Keratinocyte (primary cell): ENCODE data around the gene NINJ1. TPM values are rescaled to one million over a fixed set of nuclear protein-coding genes. Genes with fewer than 3 reads are reported as not detected.

Experiments used
- DNase-seq: peaks from one replicate; pipeline ENCODE4 v3.0.0-alpha.2; 2011; ENCODE audit warnings: low read depth, missing footprints, low spot score
- FAIRE-seq: peaks from 2 replicates; lab custom pipeline; 2011; peaks lifted over from hg19 to GRCh38; lab: Jason Lieb, UNC
- H2AFZ ChIP-seq: 2 replicates; pipeline ENCODE4 v1.6.0; 2012; ENCODE audit warnings: low read length, control low read depth, inconsistent platforms; ENCODE audit not compliant: control insufficient read depth
- H3K27ac ChIP-seq: 2 replicates; pipeline ENCODE4 v1.5.1; 2011; ENCODE audit warnings: low read length; ENCODE audit not compliant: control insufficient read depth, insufficient read depth
- H3K27me3 ChIP-seq: 3 replicates; pipeline ENCODE4 v1.6.0; 2011; ENCODE audit warnings: low read length; ENCODE audit not compliant: control insufficient read depth, insufficient read depth; ENCODE audit errors: extremely low read depth
- H3K36me3 ChIP-seq, 2 experiments: 2 replicates in 1 of 2; 3 replicates in 1 of 2; pipeline ENCODE4 v1.5.1; 2011; ENCODE audit warnings: low read length in 2 of 2, mild to moderate bottlenecking in 1 of 2; ENCODE audit not compliant: control insufficient read depth in 2 of 2, insufficient read depth in 2 of 2; ENCODE audit errors: extremely low read depth in 1 of 2
- H3K4me1 ChIP-seq: 3 replicates; pipeline ENCODE4 v1.5.1; 2011; ENCODE audit warnings: low read length; ENCODE audit not compliant: control insufficient read depth, insufficient read depth; ENCODE audit errors: extremely low read depth
- H3K4me2 ChIP-seq: 3 replicates; pipeline ENCODE4 v1.6.0; 2011; ENCODE audit warnings: low read depth, low read length; ENCODE audit not compliant: control insufficient read depth, insufficient read depth; ENCODE audit errors: extremely low read depth
- H3K4me3 ChIP-seq, 3 experiments: fragments of 200-600 bp in 1 of 3; sonication (generic) in 1 of 3; 2 replicates in 2 of 3; 3 replicates in 1 of 3; pipeline ENCODE4 v1.5.1; 2011 to 2016; ENCODE audit warnings: low read length in 3 of 3, mild to moderate bottlenecking in 3 of 3, control low read depth in 2 of 3, inconsistent platforms in 1 of 3, low read depth in 1 of 3, mixed read lengths in 1 of 3, mixed run types in 1 of 3, moderate library complexity in 1 of 3; ENCODE audit not compliant: control insufficient read depth in 2 of 3, insufficient read depth in 2 of 3; ENCODE audit errors: extremely low read depth in 1 of 3
- H3K79me2 ChIP-seq: 2 replicates; pipeline ENCODE4 v1.6.0; 2012; ENCODE audit warnings: low read length; ENCODE audit not compliant: control insufficient read depth, insufficient read depth
- H3K9ac ChIP-seq: 3 replicates; pipeline ENCODE4 v1.6.0; 2011; ENCODE audit warnings: low read length; ENCODE audit not compliant: control insufficient read depth, insufficient read depth; ENCODE audit errors: extremely low read depth
- H3K9me1 ChIP-seq: 3 replicates; pipeline ENCODE4 v1.6.0; 2011; ENCODE audit warnings: low read length; ENCODE audit not compliant: control insufficient read depth, insufficient read depth; ENCODE audit errors: extremely low read depth
- H3K9me3 ChIP-seq: 2 replicates; pipeline ENCODE4 v1.5.1; 2012; ENCODE audit warnings: low read depth, low read length; ENCODE audit not compliant: control insufficient read depth
- H4K20me1 ChIP-seq: 3 replicates; pipeline ENCODE4 v1.6.0; 2011; ENCODE audit warnings: low read length; ENCODE audit not compliant: control insufficient read depth, insufficient read depth; ENCODE audit errors: extremely low read depth
- EZH2 ChIP-seq: IDR thresholded peaks from one replicate; pipeline ENCODE4 v1.6.1; 2012; ENCODE audit warnings: inconsistent platforms, mild to moderate bottlenecking, low read length, moderate library complexity
- dilution Hi-C: fragments of 300-500 bp; cut with MboI; formaldehyde crosslinking; loops from one replicate; pipeline ENCODE4 v1.7.0; 2020; ENCODE audit warnings: low sequenced_read_pairs; ENCODE audit not compliant: extremely low pct_ligation_motif_present
- polyA plus RNA-seq, 5 experiments: library from polyadenylated mRNA; depleted of rRNA in 3 of 5; stranded (reverse) in 3 of 5; stranded (forward) in 1 of 5; unstranded in 1 of 5; fragments of >200 nt; gene quantifications; 1 replicate in 1 of 5; 2 replicates in 3 of 5; 3 replicates in 1 of 5; pipeline versions ENCODE4 v1.2.1 to v1.2.3, GENCODE V29; 2011 to 2012; ENCODE audit warnings: missing spikeins in 2 of 5, low read depth in 1 of 5, low replicate concordance in 1 of 5
- TF ChIP-seq, protein P1 (sequence below), 3 experiments: IDR thresholded peaks in 1 of 3; conservative IDR thresholded peaks in 1 of 3; optimal IDR thresholded peaks in 1 of 3; 2 replicates in 2 of 3; 3 replicates in 1 of 3; pipeline versions ENCODE3 to v1.5.1; 2011; ENCODE audit warnings: low read length in 3 of 3, mild to moderate bottlenecking in 3 of 3, moderate library complexity in 2 of 3, control low read depth in 1 of 3, inconsistent platforms in 1 of 3; ENCODE audit not compliant: insufficient read depth in 2 of 3; ENCODE audit errors: extremely low read depth in 1 of 3

NINJ1 gene
- polyA plus RNA-seq, 1 donor (not counting 4 experiments of a cell fraction or from before 2014, with no cell fraction given), result 7.4 TPM

DNA sequence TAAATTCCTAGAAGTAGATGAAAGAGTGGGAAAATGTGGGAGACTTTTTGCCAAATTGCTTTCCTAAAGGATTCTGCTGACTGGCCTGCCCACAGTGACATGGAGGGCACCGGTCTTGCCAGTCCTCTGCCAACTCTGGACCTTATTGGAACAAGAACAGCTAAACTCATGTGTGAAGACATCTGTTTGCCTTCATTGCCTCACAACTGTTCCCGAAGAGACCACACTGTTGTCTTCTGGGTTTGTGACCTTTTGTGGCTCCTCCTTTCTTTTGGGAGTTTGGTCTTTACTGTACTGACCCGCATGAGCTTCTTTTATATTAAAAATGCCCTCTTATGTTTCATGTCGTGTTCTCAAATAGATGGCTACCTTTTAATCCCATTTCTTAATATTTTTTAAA, 33.8 kb upstream of the NINJ1 start:
- no peak overlapping the region for H3K4me3 ChIP-seq
- dilution Hi-C loops, result no loop called here
- TF ChIP-seq, protein P1, sequence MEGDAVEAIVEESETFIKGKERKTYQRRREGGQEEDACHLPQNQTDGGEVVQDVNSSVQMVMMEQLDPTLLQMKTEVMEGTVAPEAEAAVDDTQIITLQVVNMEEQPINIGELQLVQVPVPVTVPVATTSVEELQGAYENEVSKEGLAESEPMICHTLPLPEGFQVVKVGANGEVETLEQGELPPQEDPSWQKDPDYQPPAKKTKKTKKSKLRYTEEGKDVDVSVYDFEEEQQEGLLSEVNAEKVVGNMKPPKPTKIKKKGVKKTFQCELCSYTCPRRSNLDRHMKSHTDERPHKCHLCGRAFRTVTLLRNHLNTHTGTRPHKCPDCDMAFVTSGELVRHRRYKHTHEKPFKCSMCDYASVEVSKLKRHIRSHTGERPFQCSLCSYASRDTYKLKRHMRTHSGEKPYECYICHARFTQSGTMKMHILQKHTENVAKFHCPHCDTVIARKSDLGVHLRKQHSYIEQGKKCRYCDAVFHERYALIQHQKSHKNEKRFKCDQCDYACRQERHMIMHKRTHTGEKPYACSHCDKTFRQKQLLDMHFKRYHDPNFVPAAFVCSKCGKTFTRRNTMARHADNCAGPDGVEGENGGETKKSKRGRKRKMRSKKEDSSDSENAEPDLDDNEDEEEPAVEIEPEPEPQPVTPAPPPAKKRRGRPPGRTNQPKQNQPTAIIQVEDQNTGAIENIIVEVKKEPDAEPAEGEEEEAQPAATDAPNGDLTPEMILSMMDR (optimal IDR thresholded peaks at IDR 0.05 in 1 of 3, IDR thresholded peaks at IDR 0.05 in 1 of 3, conservative IDR thresholded peaks at IDR 0.05 in 1 of 3; ENCODE audit: extremely low read depth in 1 of 3, insufficient read depth in 2 of 3, low read length in 3 of 3), result no peak
- TF ChIP-seq EZH2, result no peak
- H3K4me1 ChIP-seq, result no peaks in the 10 kb centered on the region
- no peaks in the 10 kb centered on the region for H3K36me3 ChIP-seq
- peaks cover 5% of the 10 kb centered on the region for H3K27me3 ChIP-seq
- DNase-seq (no peak), FAIRE-seq (no peak)
- H3K79me2 ChIP-seq, result no peaks in the 10 kb centered on the region
- no peaks in the 10 kb centered on the region for H3K9me1 ChIP-seq
- H3K27ac ChIP-seq, result no peak overlapping the region
- H3K9me3 ChIP-seq, result no peaks in the 10 kb centered on the region
- H2AFZ ChIP-seq, result no peak overlapping the region
- H3K4me2 ChIP-seq, result no peak overlapping the region
- H3K9ac ChIP-seq, result no peak overlapping the region
- H4K20me1 ChIP-seq, result no peaks in the 10 kb centered on the region

DNA sequence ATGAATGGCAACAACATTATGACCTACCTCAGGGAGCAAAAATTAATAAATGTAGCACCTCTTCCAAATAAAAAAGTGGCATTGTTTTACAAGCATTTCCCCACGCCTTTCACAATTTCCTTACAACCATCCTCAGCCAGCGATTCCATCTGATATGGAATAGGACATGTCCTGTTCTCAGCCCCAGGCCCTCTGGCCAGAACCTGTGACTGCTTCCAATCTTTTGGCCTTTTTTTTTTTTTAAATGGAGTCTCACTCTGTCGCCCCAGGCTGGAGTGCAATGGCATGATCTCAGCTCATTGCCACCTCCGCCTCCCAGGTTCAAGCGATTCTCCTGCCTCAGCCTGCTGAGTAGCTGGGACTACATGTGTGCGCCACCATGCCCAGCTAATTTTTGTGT, 33.1 kb upstream of the NINJ1 start:
- no peaks in the 10 kb centered on the region for H3K4me1 ChIP-seq
- no peak overlapping the region for H3K4me3 ChIP-seq
- peaks cover 2% of the 10 kb centered on the region for H3K27me3 ChIP-seq
- no peak overlapping the region for H3K9ac ChIP-seq
- H2AFZ ChIP-seq, result no peak overlapping the region
- no peak for FAIRE-seq
- TF ChIP-seq, protein P1 (optimal IDR thresholded peaks at IDR 0.05 in 1 of 3, IDR thresholded peaks at IDR 0.05 in 1 of 3, conservative IDR thresholded peaks at IDR 0.05 in 1 of 3; ENCODE audit: extremely low read depth in 1 of 3, insufficient read depth in 2 of 3, low read length in 3 of 3), result no peak
- no peak for TF ChIP-seq EZH2
- H3K4me2 ChIP-seq, result no peak overlapping the region
- dilution Hi-C loops, result no loop called here
- H3K9me3 ChIP-seq, result no peaks in the 10 kb centered on the region
- H3K9me1 ChIP-seq, result no peaks in the 10 kb centered on the region
- H4K20me1 ChIP-seq, result no peaks in the 10 kb centered on the region
- no peak overlapping the region for H3K27ac ChIP-seq
- H3K36me3 ChIP-seq, result no peaks in the 10 kb centered on the region
- H3K79me2 ChIP-seq, result no peaks in the 10 kb centered on the region
- DNase-seq, result no peak
